Ishikawa (cell line): ENCODE results near the gene NGF.

Experiments used
- CEBPB ChIP-seq: IDR thresholded peaks from 2 replicates; pipeline ENCODE4 v1.6.1; 2012
- CREB1 ChIP-seq: IDR thresholded peaks from 2 replicates; pipeline ENCODE4 v1.6.1; 2012; ENCODE audit warnings: low read depth
- EGR1 ChIP-seq: IDR thresholded peaks from 2 replicates; pipeline ENCODE4 v1.6.1; 2012
- EP300 ChIP-seq: IDR thresholded peaks from 2 replicates; pipeline ENCODE4 v1.6.1; 2012; ENCODE audit warnings: borderline replicate concordance
- FOXM1 ChIP-seq: IDR thresholded peaks from 2 replicates; pipeline ENCODE4 v1.6.1; 2012; ENCODE audit warnings: low read depth, borderline replicate concordance
- MAX ChIP-seq: IDR thresholded peaks from 2 replicates; pipeline ENCODE4 v1.6.1; 2012
- NFIC ChIP-seq: IDR thresholded peaks from 2 replicates; pipeline ENCODE4 v1.6.1; 2012
- RAD21 ChIP-seq: IDR thresholded peaks from 2 replicates; pipeline ENCODE4 v1.6.1; 2012; ENCODE audit warnings: low read depth
- REST ChIP-seq: IDR thresholded peaks from 2 replicates; pipeline ENCODE4 v1.6.1; 2012; ENCODE audit warnings: low read depth, mild to moderate bottlenecking
- TAF1 ChIP-seq: IDR thresholded peaks from 2 replicates; pipeline ENCODE4 v1.6.1; 2012; ENCODE audit warnings: low read depth, mild to moderate bottlenecking
- TCF12 ChIP-seq: IDR thresholded peaks from 2 replicates; pipeline ENCODE4 v1.6.1; 2012; ENCODE audit warnings: low read depth
- TEAD4 ChIP-seq: IDR thresholded peaks from 2 replicates; pipeline ENCODE4 v1.6.1; 2012
- USF1 ChIP-seq: IDR thresholded peaks from 2 replicates; pipeline ENCODE4 v1.6.1; 2012
- YY1 ChIP-seq: IDR thresholded peaks from 2 replicates; pipeline ENCODE4 v1.6.1; 2012; ENCODE audit warnings: low read depth
- ZBTB7A ChIP-seq: IDR thresholded peaks from 2 replicates; pipeline ENCODE4 v1.6.1; 2012; ENCODE audit warnings: low read depth

NGF gene

DNA sequence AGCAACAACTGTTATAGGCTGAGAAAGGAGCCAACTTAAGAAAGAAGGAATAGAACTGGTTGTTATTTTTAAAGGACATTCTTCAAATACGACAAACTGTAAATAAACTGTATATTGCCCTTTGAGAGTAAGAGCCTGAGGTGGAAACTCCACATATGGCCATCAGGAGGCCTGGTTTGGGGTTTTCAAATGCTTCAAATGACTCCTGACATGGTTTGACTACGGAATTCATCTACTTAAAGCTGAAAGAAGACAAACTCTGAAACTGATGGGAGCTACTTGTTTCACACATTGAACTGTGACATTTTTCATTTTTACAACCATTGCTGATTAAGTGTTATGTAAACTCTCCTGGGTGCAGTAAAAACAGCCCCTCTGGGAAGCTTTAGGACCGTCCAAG, 59.8 kb downstream of the NGF start:
- no peak for TF ChIP-seq ZBTB7A

DNA sequence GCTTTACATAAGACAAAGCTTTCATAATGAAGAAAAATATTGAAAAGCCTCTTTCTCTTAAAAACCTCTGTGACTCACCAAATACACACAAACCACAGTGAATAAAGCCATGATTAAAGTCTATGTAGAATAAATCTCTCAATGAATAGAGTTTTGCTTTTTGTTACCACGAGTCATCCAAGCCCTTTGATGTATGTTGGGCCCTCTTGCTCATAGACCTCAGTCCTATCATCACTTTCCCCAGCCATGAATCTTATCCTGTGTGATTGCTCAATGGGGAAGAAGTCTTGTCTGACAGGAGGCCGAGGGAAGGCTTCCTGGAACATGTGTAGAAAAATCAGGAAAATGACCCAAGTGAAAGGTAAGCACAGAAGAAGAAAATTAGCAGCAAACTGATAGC, 60.8 kb downstream of the NGF start:
- no peak for TF ChIP-seq CEBPB
- TF ChIP-seq USF1: no peak
- TF ChIP-seq NFIC: no peak
- no peak for TF ChIP-seq EGR1
- no peak for TF ChIP-seq EP300
- no peak for TF ChIP-seq TAF1
- no peak for TF ChIP-seq REST
- no peak for TF ChIP-seq YY1
- TF ChIP-seq TEAD4: no peak

- TF ChIP-seq YY1: no peak
- TF ChIP-seq TCF12: no peak
- TF ChIP-seq RAD21: peak; percentile 77
Observed at GRCh38 chr1:115275216-115275615, 62.8 kb downstream of the NGF start.

GRCh38 chr1:115274467-115274866, 63.6 kb downstream of the NGF start:
- TF ChIP-seq TAF1: no peak
- no peak for TF ChIP-seq REST
- no peak for TF ChIP-seq USF1
- TF ChIP-seq TEAD4: no peak
- no peak for TF ChIP-seq EP300
- TF ChIP-seq ZBTB7A: no peak
- no peak for TF ChIP-seq YY1
- no peak for TF ChIP-seq EGR1
- TF ChIP-seq CEBPB: no peak
- no peak for TF ChIP-seq MAX
- TF ChIP-seq FOXM1: no peak
- no peak for TF ChIP-seq TCF12
- no peak for TF ChIP-seq NFIC
- no peak for TF ChIP-seq RAD21
- TF ChIP-seq CREB1: no peak

GRCh38 chr1:115266729-115267421, 71.2 kb downstream of the NGF start:
- no peak for TF ChIP-seq CEBPB
- no peak for TF ChIP-seq CREB1
- no peak for TF ChIP-seq YY1
- TF ChIP-seq REST: no peak
- TF ChIP-seq USF1: no peak
- no peak for TF ChIP-seq TAF1
- TF ChIP-seq RAD21: no peak
- TF ChIP-seq ZBTB7A: no peak
- TF ChIP-seq TCF12: no peak
- no peak for TF ChIP-seq MAX
- TF ChIP-seq EGR1: no peak
- no peak for TF ChIP-seq FOXM1
- no peak for TF ChIP-seq NFIC
- TF ChIP-seq EP300: no peak
